ENCODE measurements around the gene TAF1A. TPM values are rescaled to one million over a fixed set of nuclear protein-coding genes. Genes with fewer than 3 reads are reported as not detected.
A peak's percentile ranks its signal among the peaks of the same experiment; 100 is the strongest.

The TAF1A gene
- total and polyA plus RNA-seq, 2 donors (not counting 1 experiment from before 2014, with no cell fraction given): 7.2 to 15.2 TPM

DNA sequence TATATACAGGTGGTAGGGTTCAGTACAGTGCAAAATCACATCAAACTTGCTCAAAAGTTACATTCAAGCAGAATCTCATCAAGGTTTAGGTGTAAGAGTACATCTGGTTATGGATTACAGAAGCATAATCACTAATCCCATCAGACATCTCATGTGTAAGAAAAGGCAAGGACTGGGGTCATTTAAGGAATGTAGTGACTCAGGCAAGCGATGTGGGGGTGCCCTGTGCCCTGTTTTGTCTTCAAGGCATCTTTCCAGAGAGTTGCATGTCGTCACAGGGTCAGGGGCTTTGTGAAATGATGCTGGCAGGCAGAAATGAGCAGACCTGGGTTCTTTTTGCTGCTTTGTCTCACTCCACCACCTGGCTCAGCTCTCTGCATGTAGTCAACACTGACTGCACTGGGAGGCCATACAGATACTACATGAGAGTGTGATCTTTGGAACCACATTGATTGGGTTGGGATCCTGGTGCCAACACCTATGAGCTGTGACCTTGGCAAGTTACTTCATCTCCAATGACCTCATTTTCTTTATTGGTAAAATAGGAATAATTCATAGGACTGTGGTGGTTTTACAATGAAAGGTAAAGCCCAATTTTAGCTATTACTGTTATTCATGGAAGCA lies 33.6 kb downstream of the TAF1A start:
- no peaks in the 10 kb centered on the region for H3K79me2 ChIP-seq (ENCODE audit: control insufficient read depth, insufficient read depth, low read length)
- no peak overlapping the region for H3K9ac ChIP-seq (ENCODE audit: insufficient read depth, low read length)
- H3K4me3 ChIP-seq (replicated peaks in 1 of 4; ENCODE audit: control extremely low read depth in 1 of 4, insufficient read depth in 1 of 4, low read depth in 3 of 4, low read length in 4 of 4): no peak overlapping the region
- H3K27ac ChIP-seq (ENCODE audit: insufficient read depth, low read length): no peak overlapping the region
- no peaks in the 10 kb centered on the region for H4K20me1 ChIP-seq (ENCODE audit: control insufficient read depth, extremely low read depth, insufficient read depth, low read length)
- peak in 1 of 2 donors; percentile 3 for DNase-seq (ENCODE audit: low read depth in 2 of 2)
- no peaks in the 10 kb centered on the region for H3K36me3 ChIP-seq (ENCODE audit: control insufficient read depth, insufficient read depth, low read length)
- no peaks in the 10 kb centered on the region for H3K27me3 ChIP-seq (ENCODE audit: control insufficient read depth, insufficient read depth, low read length)
- no peak overlapping the region for H3K4me2 ChIP-seq (ENCODE audit: extremely low read depth, insufficient read depth, low read length)
- no peak overlapping the region for H2AFZ ChIP-seq (ENCODE audit: low read length)
- TF ChIP-seq, protein P1, sequence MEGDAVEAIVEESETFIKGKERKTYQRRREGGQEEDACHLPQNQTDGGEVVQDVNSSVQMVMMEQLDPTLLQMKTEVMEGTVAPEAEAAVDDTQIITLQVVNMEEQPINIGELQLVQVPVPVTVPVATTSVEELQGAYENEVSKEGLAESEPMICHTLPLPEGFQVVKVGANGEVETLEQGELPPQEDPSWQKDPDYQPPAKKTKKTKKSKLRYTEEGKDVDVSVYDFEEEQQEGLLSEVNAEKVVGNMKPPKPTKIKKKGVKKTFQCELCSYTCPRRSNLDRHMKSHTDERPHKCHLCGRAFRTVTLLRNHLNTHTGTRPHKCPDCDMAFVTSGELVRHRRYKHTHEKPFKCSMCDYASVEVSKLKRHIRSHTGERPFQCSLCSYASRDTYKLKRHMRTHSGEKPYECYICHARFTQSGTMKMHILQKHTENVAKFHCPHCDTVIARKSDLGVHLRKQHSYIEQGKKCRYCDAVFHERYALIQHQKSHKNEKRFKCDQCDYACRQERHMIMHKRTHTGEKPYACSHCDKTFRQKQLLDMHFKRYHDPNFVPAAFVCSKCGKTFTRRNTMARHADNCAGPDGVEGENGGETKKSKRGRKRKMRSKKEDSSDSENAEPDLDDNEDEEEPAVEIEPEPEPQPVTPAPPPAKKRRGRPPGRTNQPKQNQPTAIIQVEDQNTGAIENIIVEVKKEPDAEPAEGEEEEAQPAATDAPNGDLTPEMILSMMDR (conservative IDR thresholded peaks at IDR 0.05 in 1 of 2, IDR thresholded peaks at IDR 0.05 in 1 of 2; ENCODE audit: low read depth in 1 of 2, low read length in 2 of 2): no peak
- TF ChIP-seq EZH2 (IDR thresholded peaks at IDR 0.05; ENCODE audit: low read length, missing control alignments): no peak
- no peaks in the 10 kb centered on the region for H3K9me3 ChIP-seq (ENCODE audit: control insufficient read depth, insufficient read depth, low read depth, low read length)
- no peaks in the 10 kb centered on the region for H3K4me1 ChIP-seq (ENCODE audit: control insufficient read depth, extremely low read depth, insufficient read depth, low read length)

DNA sequence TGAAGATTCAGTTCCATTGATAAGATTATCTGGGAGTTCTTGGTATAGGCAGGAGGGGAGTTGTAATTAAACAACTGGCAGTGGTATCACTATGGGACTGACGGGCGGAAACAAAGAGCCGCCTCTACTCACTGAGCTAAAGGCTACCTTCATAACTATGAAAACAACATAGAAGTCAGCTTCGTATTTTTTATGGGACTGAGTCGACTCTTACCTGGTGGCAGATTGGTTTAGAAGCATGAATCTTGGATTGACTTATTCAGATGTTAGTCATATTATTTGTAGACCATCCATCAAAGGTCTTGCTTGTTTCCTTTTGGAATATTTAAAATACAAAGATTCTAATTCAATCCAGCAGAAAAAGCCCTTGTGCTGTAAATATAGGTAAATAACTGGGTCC lies 35.6 kb downstream of the TAF1A start:
- no peaks in the 10 kb centered on the region for H3K4me1 ChIP-seq (ENCODE audit: control insufficient read depth, extremely low read depth, insufficient read depth, low read length)
- no peaks in the 10 kb centered on the region for H3K36me3 ChIP-seq (ENCODE audit: control insufficient read depth, insufficient read depth, low read length)
- H3K27ac ChIP-seq (ENCODE audit: insufficient read depth, low read length): no peak overlapping the region
- no peak overlapping the region for H3K4me2 ChIP-seq (ENCODE audit: extremely low read depth, insufficient read depth, low read length)
- DNase-seq (ENCODE audit: low read depth in 2 of 2): no peak
- no peak for TF ChIP-seq EZH2 (IDR thresholded peaks at IDR 0.05; ENCODE audit: low read length, missing control alignments)
- H3K9ac ChIP-seq (ENCODE audit: insufficient read depth, low read length): no peak overlapping the region
- no peaks in the 10 kb centered on the region for H3K79me2 ChIP-seq (ENCODE audit: control insufficient read depth, insufficient read depth, low read length)
- H4K20me1 ChIP-seq (ENCODE audit: control insufficient read depth, extremely low read depth, insufficient read depth, low read length): no peaks in the 10 kb centered on the region
- no peaks in the 10 kb centered on the region for H3K9me3 ChIP-seq (ENCODE audit: control insufficient read depth, insufficient read depth, low read depth, low read length)
- no peak overlapping the region for H3K4me3 ChIP-seq (replicated peaks in 1 of 4; ENCODE audit: control extremely low read depth in 1 of 4, insufficient read depth in 1 of 4, low read depth in 3 of 4, low read length in 4 of 4)
- H3K27me3 ChIP-seq (ENCODE audit: control insufficient read depth, insufficient read depth, low read length): no peaks in the 10 kb centered on the region
- H2AFZ ChIP-seq (ENCODE audit: low read length): no peak overlapping the region

DNA sequence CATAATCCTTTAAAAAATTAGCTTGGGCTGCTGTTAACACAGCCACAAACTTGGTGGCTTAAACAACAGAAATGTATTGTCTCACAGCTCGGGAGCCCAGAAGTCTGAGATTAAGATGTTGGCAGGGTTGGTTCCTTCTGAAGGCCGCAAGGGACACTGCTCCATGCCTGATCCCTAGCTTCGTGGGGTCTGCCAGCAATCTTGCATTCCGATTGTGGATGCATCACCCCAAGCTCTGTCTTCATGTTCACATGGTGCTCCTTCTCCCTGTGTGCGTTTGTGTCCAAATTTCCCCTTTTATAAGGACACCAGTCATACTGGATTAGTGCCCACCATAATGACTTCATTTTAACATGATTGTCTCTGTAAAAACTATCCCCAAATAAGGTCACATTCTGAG lies 36.9 kb downstream of the TAF1A start:
- TF ChIP-seq, protein P1 (conservative IDR thresholded peaks at IDR 0.05 in 1 of 2, IDR thresholded peaks at IDR 0.05 in 1 of 2; ENCODE audit: low read depth in 1 of 2, low read length in 2 of 2): no peak
- TF ChIP-seq EZH2 (IDR thresholded peaks at IDR 0.05; ENCODE audit: low read length, missing control alignments): no peak
- H3K79me2 ChIP-seq (ENCODE audit: control insufficient read depth, insufficient read depth, low read length): no peaks in the 10 kb centered on the region
- H3K4me2 ChIP-seq (ENCODE audit: extremely low read depth, insufficient read depth, low read length): no peak overlapping the region
- H3K9ac ChIP-seq (ENCODE audit: insufficient read depth, low read length): no peak overlapping the region
- no peak for DNase-seq (ENCODE audit: low read depth in 2 of 2)
- H4K20me1 ChIP-seq (ENCODE audit: control insufficient read depth, extremely low read depth, insufficient read depth, low read length): no peaks in the 10 kb centered on the region
- no peaks in the 10 kb centered on the region for H3K27me3 ChIP-seq (ENCODE audit: control insufficient read depth, insufficient read depth, low read length)
- no peak overlapping the region for H2AFZ ChIP-seq (ENCODE audit: low read length)
- H3K27ac ChIP-seq (ENCODE audit: insufficient read depth, low read length): no peak overlapping the region
- H3K4me1 ChIP-seq (ENCODE audit: control insufficient read depth, extremely low read depth, insufficient read depth, low read length): no peaks in the 10 kb centered on the region
- H3K9me3 ChIP-seq (ENCODE audit: control insufficient read depth, insufficient read depth, low read depth, low read length): no peaks in the 10 kb centered on the region
- no peak overlapping the region for H3K4me3 ChIP-seq (replicated peaks in 1 of 4; ENCODE audit: control extremely low read depth in 1 of 4, insufficient read depth in 1 of 4, low read depth in 3 of 4, low read length in 4 of 4)
- no peaks in the 10 kb centered on the region for H3K36me3 ChIP-seq (ENCODE audit: control insufficient read depth, insufficient read depth, low read length)
